Measurements from ENCODE around the gene RHEX.

Gene RHEX

DNA sequence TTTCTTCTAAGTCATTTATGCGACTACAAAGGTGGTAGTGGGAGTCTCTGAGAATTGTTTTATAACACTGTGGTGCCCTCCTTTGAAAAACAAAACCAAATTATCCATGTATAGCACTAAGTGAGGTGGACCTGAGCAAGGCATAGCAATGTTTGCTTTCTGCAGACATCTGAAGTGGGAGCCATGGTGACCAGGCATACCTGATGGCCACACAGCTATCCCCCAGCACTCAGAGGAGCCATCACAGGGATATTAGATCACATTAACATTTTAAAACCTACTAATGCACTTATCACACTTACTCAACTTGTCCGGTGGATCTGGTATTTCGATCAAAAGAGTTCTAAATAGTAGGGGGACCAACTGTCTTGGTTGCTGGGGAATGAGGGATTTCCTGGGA lies 89.0 kb downstream of the RHEX start:
- H3K9ac ChIP-seq (ENCODE audit: low read length) = no peak overlapping the region
- peaks cover 8% of the 10 kb centered on the region for H3K4me1 ChIP-seq (ENCODE audit: control insufficient read depth, insufficient read depth, low read length)
- peaks cover 7% of the 10 kb centered on the region for H3K27me3 ChIP-seq (ENCODE audit: control insufficient read depth, insufficient read depth, low read length)

DNA sequence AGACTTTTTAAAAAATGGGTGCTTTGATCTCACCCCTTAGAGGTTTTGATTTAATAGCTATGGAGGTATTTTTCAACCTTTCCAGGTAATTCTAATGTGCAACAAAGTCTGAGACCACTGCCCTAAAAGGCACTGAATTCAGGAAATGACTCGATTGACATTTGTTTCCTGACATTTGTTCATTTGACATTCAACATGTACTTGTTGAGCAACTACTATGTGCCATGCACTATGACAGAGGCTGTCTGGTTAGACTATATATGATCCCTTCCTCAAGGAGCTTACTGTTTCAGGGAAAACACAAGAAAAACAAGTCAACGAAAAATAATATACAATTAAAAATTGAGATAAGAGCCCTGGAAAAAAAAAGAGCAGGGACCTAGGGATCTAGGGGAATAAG lies 89.8 kb downstream of the RHEX start:
- H3K27me3 ChIP-seq (ENCODE audit: control insufficient read depth, insufficient read depth, low read length) = peaks cover 7% of the 10 kb centered on the region
- H3K9ac ChIP-seq (ENCODE audit: low read length) = no peak overlapping the region
- H3K9me3 ChIP-seq (ENCODE audit: control insufficient read depth, low read length) = no peaks in the 10 kb centered on the region
- peaks cover 8% of the 10 kb centered on the region for H3K4me1 ChIP-seq (ENCODE audit: control insufficient read depth, insufficient read depth, low read length)
- no peak overlapping the region for H3K4me3 ChIP-seq (ENCODE audit: low read length)
- H3K36me3 ChIP-seq (ENCODE audit: control insufficient read depth, insufficient read depth, low read length) = no peaks in the 10 kb centered on the region

More for the DNA sequence above, 89.0 kb downstream of the RHEX start:
- no peaks in the 10 kb centered on the region for H3K9me3 ChIP-seq (ENCODE audit: control insufficient read depth, low read length)
- H3K4me3 ChIP-seq (ENCODE audit: low read length) = no peak overlapping the region
- H3K36me3 ChIP-seq (ENCODE audit: control insufficient read depth, insufficient read depth, low read length) = no peaks in the 10 kb centered on the region

DNA sequence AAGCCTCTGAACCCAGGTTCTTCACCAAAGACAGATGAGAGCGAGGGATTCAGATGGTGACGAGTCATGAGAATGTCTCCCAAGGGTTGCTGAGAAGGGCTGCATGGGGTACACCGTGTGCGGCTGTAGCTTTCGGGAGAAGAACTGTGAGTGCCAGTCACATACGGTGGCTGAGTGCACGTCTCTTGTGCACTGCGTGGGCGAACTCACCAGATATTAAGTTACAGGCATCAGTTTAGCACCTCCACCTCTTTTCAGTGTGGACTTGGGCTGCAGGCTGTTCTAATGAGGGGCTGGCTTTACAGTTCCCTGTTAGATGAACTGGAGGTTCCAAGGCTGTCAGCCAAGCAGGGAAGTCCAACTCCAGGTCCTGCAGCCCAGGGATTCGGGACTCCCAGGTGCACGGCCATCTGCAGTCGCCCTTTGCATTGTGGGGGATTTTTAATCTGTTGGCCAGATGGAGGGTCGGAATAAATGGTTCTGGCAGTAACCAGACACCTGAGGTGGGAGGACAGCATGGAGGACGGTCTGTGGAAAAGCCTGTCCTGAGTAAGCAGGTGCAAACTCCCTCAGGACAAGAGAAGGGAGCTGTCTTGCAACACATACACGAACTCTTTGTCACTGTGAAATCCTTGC lies 90.7 kb downstream of the RHEX start:
- H3K36me3 ChIP-seq (ENCODE audit: control insufficient read depth, insufficient read depth, low read length) = no peaks in the 10 kb centered on the region

DNA sequence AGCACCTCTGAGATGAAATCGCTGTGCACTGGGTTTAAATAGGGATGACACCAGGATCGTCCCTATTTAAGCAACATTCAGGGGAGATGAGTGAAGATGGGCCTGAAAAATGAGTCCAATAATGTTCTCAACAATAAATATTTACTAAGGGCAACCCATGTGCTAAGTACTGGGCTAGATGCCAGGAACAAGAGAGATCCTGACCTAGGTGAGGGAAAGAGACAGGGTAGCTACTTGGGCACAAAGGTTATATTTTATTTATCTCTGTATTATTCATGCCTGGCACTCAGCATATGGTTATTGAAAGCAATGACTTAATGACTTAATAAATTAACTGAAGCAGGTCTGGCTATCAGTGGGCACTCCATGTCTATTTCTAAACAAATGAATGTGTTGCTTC lies 91.6 kb downstream of the RHEX start:
- peaks cover 8% of the 10 kb centered on the region for H3K4me1 ChIP-seq (ENCODE audit: control insufficient read depth, insufficient read depth, low read length)
- no peak overlapping the region for H3K4me3 ChIP-seq (ENCODE audit: low read length)
- no peaks in the 10 kb centered on the region for H3K36me3 ChIP-seq (ENCODE audit: control insufficient read depth, insufficient read depth, low read length)
- no peaks in the 10 kb centered on the region for H3K9me3 ChIP-seq (ENCODE audit: control insufficient read depth, low read length)
- peaks cover 7% of the 10 kb centered on the region for H3K27me3 ChIP-seq (ENCODE audit: control insufficient read depth, insufficient read depth, low read length)
- H3K9ac ChIP-seq (ENCODE audit: low read length) = no peak overlapping the region

More for the DNA sequence above, 90.7 kb downstream of the RHEX start:
- no peak overlapping the region for H3K9ac ChIP-seq (ENCODE audit: low read length)
- H3K4me1 ChIP-seq (ENCODE audit: control insufficient read depth, insufficient read depth, low read length) = peaks cover 8% of the 10 kb centered on the region
- no peaks in the 10 kb centered on the region for H3K9me3 ChIP-seq (ENCODE audit: control insufficient read depth, low read length)
- H3K27me3 ChIP-seq (ENCODE audit: control insufficient read depth, insufficient read depth, low read length) = peaks cover 7% of the 10 kb centered on the region
- no peak overlapping the region for H3K4me3 ChIP-seq (ENCODE audit: low read length)

DNA sequence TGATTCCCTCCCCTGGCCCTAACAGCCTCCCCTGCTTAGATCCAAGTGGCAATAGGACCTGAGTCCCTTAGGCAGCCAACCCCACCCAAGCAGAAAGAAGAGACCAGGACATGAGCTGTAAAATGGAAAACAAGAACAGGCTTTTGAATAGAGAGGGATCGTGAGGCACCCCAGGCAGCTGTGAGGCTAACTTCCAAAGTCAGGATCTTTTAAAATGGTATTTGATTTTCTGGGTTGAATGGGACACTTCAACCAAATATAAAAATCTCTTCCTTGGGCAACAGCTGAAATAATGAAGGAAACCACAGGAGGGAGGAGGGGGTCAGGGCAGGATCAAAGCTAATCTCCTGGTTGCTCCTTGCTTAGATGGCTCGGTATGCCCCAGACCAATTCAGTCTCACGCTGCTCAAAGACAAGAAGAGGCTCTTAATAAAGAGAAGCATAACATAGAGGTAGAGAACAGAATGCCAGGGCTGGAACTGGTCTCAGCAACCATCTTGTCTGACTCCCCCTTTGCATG lies 92.9 kb downstream of the RHEX start:
- H3K4me1 ChIP-seq (ENCODE audit: control insufficient read depth, insufficient read depth, low read length) = peaks cover 8% of the 10 kb centered on the region
- no peak overlapping the region for H3K4me3 ChIP-seq (ENCODE audit: low read length)
- H3K36me3 ChIP-seq (ENCODE audit: control insufficient read depth, insufficient read depth, low read length) = no peaks in the 10 kb centered on the region
- H3K9me3 ChIP-seq (ENCODE audit: control insufficient read depth, low read length) = no peaks in the 10 kb centered on the region
- no peak overlapping the region for H3K9ac ChIP-seq (ENCODE audit: low read length)
- peaks cover 3% of the 10 kb centered on the region for H3K27me3 ChIP-seq (ENCODE audit: control insufficient read depth, insufficient read depth, low read length)

All from mucosa of stomach (tissue), 1 donor.